ENCODE measurements around the gene F3.

F3 gene

DNA sequence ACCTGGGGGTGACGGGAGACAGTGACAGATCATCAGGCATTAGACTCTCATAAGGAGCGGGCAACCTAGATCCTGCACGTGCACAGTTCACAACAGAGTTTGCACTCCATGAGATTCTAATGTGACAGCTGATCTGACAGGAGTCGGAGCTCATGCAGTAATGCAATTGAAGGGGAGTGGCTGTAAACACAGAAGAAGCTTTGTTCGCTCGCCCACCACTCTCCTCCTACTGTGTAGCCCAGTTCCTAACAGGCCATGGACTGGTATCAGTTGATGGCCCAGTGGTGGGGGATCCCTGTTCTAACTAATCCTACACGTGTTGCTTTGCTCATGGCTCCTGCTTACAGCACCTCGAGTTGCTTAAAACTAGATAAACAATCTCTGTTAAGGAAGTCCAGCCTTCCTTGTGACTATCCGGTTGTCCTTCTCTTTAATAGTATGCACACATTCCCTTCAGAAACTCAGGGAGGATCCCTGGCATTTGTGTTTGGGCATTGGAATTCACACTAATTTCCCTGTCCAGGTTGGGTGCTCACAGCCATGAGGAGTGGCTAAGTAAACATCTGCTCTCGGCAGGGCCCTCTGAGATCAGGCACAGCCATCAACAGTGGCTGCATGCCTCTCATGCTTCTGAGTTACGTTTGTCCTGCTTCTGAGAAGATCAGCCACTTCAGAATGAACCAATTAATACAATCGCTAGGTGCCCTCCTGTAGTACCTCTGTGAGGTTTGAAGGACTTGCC is 21.1 kb upstream of the F3 start:
- H3K27me3 ChIP-seq (ENCODE audit: insufficient read depth, poor library complexity, severe bottlenecking) = no peaks in the 10 kb centered on the region
- TF ChIP-seq GABPA (IDR thresholded peaks at IDR 0.05; ENCODE audit: low read depth) (no peak), SPI1 (IDR thresholded peaks at IDR 0.05; ENCODE audit: borderline replicate concordance, low read depth) (no peak), POLR2AphosphoS5 (IDR thresholded peaks at IDR 0.05; ENCODE audit: low read depth) (no peak)
- TF ChIP-seq, protein P1, sequence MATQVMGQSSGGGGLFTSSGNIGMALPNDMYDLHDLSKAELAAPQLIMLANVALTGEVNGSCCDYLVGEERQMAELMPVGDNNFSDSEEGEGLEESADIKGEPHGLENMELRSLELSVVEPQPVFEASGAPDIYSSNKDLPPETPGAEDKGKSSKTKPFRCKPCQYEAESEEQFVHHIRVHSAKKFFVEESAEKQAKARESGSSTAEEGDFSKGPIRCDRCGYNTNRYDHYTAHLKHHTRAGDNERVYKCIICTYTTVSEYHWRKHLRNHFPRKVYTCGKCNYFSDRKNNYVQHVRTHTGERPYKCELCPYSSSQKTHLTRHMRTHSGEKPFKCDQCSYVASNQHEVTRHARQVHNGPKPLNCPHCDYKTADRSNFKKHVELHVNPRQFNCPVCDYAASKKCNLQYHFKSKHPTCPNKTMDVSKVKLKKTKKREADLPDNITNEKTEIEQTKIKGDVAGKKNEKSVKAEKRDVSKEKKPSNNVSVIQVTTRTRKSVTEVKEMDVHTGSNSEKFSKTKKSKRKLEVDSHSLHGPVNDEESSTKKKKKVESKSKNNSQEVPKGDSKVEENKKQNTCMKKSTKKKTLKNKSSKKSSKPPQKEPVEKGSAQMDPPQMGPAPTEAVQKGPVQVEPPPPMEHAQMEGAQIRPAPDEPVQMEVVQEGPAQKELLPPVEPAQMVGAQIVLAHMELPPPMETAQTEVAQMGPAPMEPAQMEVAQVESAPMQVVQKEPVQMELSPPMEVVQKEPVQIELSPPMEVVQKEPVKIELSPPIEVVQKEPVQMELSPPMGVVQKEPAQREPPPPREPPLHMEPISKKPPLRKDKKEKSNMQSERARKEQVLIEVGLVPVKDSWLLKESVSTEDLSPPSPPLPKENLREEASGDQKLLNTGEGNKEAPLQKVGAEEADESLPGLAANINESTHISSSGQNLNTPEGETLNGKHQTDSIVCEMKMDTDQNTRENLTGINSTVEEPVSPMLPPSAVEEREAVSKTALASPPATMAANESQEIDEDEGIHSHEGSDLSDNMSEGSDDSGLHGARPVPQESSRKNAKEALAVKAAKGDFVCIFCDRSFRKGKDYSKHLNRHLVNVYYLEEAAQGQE (IDR thresholded peaks at IDR 0.05; ENCODE audit: insufficient replicate concordance, low read depth) = no peak
- TF ChIP-seq, protein P2, sequence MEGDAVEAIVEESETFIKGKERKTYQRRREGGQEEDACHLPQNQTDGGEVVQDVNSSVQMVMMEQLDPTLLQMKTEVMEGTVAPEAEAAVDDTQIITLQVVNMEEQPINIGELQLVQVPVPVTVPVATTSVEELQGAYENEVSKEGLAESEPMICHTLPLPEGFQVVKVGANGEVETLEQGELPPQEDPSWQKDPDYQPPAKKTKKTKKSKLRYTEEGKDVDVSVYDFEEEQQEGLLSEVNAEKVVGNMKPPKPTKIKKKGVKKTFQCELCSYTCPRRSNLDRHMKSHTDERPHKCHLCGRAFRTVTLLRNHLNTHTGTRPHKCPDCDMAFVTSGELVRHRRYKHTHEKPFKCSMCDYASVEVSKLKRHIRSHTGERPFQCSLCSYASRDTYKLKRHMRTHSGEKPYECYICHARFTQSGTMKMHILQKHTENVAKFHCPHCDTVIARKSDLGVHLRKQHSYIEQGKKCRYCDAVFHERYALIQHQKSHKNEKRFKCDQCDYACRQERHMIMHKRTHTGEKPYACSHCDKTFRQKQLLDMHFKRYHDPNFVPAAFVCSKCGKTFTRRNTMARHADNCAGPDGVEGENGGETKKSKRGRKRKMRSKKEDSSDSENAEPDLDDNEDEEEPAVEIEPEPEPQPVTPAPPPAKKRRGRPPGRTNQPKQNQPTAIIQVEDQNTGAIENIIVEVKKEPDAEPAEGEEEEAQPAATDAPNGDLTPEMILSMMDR (IDR thresholded peaks at IDR 0.05; ENCODE audit: insufficient read depth, low read length) = no peak
- no peak for DNase-seq (ENCODE audit: low read depth in 1 of 2, low spot score in 1 of 2)
- no peak overlapping the region for H3K4me3 ChIP-seq (replicated peaks; ENCODE audit: insufficient read depth, low read length)
- no peak overlapping the region for H3K27ac ChIP-seq (replicated peaks)

DNA sequence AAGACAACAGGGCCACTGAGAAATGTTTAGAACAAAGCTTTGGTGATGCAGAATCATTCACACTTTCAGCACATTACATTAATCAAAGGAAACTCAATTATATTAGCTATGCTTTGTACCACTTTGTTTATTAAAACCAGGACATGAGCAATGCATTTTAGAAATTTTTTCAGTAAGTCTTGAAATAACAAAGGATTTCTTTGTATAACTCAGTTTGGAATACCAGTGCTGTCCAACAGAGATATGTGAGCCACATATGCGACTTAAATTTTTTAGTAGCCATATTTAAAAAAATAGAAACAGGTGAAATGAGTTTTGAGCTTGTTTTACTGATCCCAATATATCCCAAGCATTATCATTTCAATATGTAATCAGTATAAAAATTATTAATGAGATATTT is 18.8 kb upstream of the F3 start:
- no peak overlapping the region for H3K27ac ChIP-seq (replicated peaks)
- no peak for DNase-seq (ENCODE audit: low read depth in 1 of 2, low spot score in 1 of 2)
- no peak overlapping the region for H3K4me3 ChIP-seq (replicated peaks; ENCODE audit: insufficient read depth, low read length)
- H3K27me3 ChIP-seq (ENCODE audit: insufficient read depth, poor library complexity, severe bottlenecking) = no peaks in the 10 kb centered on the region
- TF ChIP-seq, protein P1 (IDR thresholded peaks at IDR 0.05; ENCODE audit: insufficient replicate concordance, low read depth) = no peak
- TF ChIP-seq, protein P2 (IDR thresholded peaks at IDR 0.05; ENCODE audit: insufficient read depth, low read length) = no peak

DNA sequence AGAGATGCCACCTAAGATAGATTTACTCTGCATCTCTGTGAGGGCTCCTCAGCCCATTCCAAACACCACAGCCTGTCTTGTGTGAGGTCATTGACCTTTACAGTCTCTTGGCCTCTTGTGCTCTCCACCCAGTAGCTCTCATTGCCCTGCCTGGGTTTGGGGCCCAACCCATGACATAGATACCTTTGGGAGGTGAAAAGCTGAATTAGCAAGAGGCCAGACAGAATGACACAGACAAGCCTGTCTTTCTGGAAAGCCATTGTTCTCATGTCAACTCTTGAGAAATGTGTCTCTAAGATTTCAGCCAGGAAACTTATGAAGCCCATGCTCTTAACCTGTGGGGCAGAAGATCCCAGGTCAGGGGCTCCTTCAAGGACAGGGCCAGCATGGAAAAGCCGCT is 18.4 kb upstream of the F3 start:
- Histone ChIP-seq H3K4me3 (replicated peaks; ENCODE audit: insufficient read depth, low read length) (no peak overlapping the region), H3K27me3 (ENCODE audit: insufficient read depth, poor library complexity, severe bottlenecking) (no peaks in the 10 kb centered on the region), H3K27ac (replicated peaks) (no peak overlapping the region)
- no peak for DNase-seq (ENCODE audit: low read depth in 1 of 2, low spot score in 1 of 2)
- TF ChIP-seq SPI1 (IDR thresholded peaks at IDR 0.05; ENCODE audit: borderline replicate concordance, low read depth) = no peak
- no peak for TF ChIP-seq POLR2AphosphoS5 (IDR thresholded peaks at IDR 0.05; ENCODE audit: low read depth)
- TF ChIP-seq, protein P1 (IDR thresholded peaks at IDR 0.05; ENCODE audit: insufficient replicate concordance, low read depth) = no peak
- TF ChIP-seq, protein P2 (IDR thresholded peaks at IDR 0.05; ENCODE audit: insufficient read depth, low read length) = no peak
- no peak for TF ChIP-seq GABPA (IDR thresholded peaks at IDR 0.05; ENCODE audit: low read depth)

Data from HL-60 (cell line).